Testis (tissue), 3 donors: Measurements from ENCODE around the gene CATSPERE. TPM values are rescaled to one million over a fixed set of nuclear protein-coding genes. Genes with fewer than 3 reads are reported as not detected.

Experiments used
- DNase-seq: peaks from one replicate; pipeline ENCODE4 v3.0.0-alpha.2; 2019
- H3K27ac ChIP-seq, 2 donors: fragments of 200-600 bp; sonication (generic); one replicate each; pipeline ENCODE4 v1.5.1; 2019
- H3K27me3 ChIP-seq: fragments of 200-600 bp; sonication (generic); one replicate; pipeline ENCODE4 v1.5.1; 2019
- H3K36me3 ChIP-seq: fragments of 200-600 bp; sonication (generic); one replicate; pipeline ENCODE4 v1.5.1; 2017; ENCODE audit warnings: low read depth; ENCODE audit errors: missing control alignments
- H3K4me1 ChIP-seq: fragments of 200-600 bp; sonication (generic); one replicate; pipeline ENCODE4 v1.5.1; 2019
- H3K4me3 ChIP-seq, 2 donors: fragments of 200-600 bp; sonication (generic); one replicate each; pipeline ENCODE4 v1.5.1; 2017 to 2019
- H3K9me3 ChIP-seq: fragments of 200-600 bp; sonication (generic); one replicate; pipeline ENCODE4 v1.5.1; 2017
- POLR2A ChIP-seq: fragments of 450-650 bp; IDR thresholded peaks from one replicate; pipeline ENCODE4 v1.6.1; 2017; ENCODE audit warnings: antibody characterized with exemption, mild to moderate bottlenecking, moderate library complexity
- WGBS, 2 donors: methylation state at CpG; one replicate each; pipeline ENCODE4 v1.1.5; 2018; 5-methylcytosine and 5-hydroxymethylcytosine counted together
- intact Hi-C: fragments of 100-400 bp; cut with DNase I; formaldehyde crosslinking; loops from one replicate; pipeline ENCODE4 v1.15.1; 2023; ENCODE audit warnings: low total_unique reads
- polyA plus RNA-seq: library from polyadenylated mRNA; stranded (reverse); fragments of 350-450 nt; fragmentation: Illumina TruSeq; extraction: RNeasy Lipid Tissue Mini Kit (QIAGEN cat#74804); gene quantifications from one replicate; pipeline ENCODE4 v1.2.3, GENCODE V29; 2014; ENCODE audit warnings: low read depth, low replicate concordance; ENCODE audit not compliant: insufficient read depth
- total RNA-seq, 2 donors: library from RNA; depleted of rRNA; stranded (reverse); fragments of >200 nt; gene quantifications; one replicate each; pipeline ENCODE4 v1.2.3, GENCODE V29; 2016
- TF ChIP-seq, protein P1 (sequence below), 3 experiments: fragments of 450-650 bp in 2 of 3; fragments of 200-600 bp in 1 of 3; sonication (generic) in 1 of 3; IDR thresholded peaks; one replicate each; pipeline ENCODE4 v1.5.1; 2016 to 2019; ENCODE audit warnings: antibody characterized with exemption in 3 of 3, mild to moderate bottlenecking in 2 of 3, moderate library complexity in 1 of 3

The CATSPERE gene
- total and polyA plus RNA-seq, 3 donors from 2014 or later: 10.4 to 46.0 (median 15.7) TPM

GRCh38 chr1:244598611-244599010 lies 137.5 kb downstream of the CATSPERE start:
- intact Hi-C loops: no loop called here
- 94 to 95% methylated on average over 5 of the region's 5 CpGs for WGBS, 2 donors

DNA sequence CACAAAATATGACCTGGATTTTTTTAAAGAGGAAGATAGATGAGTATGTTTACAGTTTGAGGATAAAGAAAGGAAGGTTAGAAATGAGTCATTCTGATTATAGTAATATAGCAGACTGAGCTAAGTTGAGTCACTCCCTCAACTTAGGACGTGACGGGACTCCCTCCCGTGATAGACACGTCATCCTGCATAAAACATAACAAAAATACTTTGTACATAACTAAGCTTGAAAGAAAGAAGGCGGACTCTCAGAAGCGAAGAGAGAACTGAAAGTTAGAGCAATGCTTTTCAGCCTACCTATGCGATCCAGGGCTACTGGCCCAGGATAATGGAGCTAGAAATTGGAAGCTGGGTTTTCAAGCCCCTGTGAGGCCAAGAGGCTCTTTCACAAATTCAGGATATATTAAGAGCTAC lies 138.9 kb downstream of the CATSPERE start:
- H3K4me3 ChIP-seq: no peak overlapping the region
- intact Hi-C loops: no loop called here
- no peaks in the 10 kb centered on the region for H3K27me3 ChIP-seq
- 78% methylated on average over 7 of the region's 7 CpGs for WGBS, 2 donors
- H3K27ac ChIP-seq: no peak overlapping the region
- no peaks in the 10 kb centered on the region for H3K9me3 ChIP-seq
- no peaks in the 10 kb centered on the region for H3K4me1 ChIP-seq
- no peak for DNase-seq
- TF ChIP-seq POLR2A: no peak
- TF ChIP-seq, protein P1, sequence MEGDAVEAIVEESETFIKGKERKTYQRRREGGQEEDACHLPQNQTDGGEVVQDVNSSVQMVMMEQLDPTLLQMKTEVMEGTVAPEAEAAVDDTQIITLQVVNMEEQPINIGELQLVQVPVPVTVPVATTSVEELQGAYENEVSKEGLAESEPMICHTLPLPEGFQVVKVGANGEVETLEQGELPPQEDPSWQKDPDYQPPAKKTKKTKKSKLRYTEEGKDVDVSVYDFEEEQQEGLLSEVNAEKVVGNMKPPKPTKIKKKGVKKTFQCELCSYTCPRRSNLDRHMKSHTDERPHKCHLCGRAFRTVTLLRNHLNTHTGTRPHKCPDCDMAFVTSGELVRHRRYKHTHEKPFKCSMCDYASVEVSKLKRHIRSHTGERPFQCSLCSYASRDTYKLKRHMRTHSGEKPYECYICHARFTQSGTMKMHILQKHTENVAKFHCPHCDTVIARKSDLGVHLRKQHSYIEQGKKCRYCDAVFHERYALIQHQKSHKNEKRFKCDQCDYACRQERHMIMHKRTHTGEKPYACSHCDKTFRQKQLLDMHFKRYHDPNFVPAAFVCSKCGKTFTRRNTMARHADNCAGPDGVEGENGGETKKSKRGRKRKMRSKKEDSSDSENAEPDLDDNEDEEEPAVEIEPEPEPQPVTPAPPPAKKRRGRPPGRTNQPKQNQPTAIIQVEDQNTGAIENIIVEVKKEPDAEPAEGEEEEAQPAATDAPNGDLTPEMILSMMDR (IDR thresholded peaks at IDR 0.05): no peak
- no peaks in the 10 kb centered on the region for H3K36me3 ChIP-seq

More at GRCh38 chr1:244598611-244599010, 137.5 kb downstream of the CATSPERE start:
- H3K4me1 ChIP-seq: no peaks in the 10 kb centered on the region
- no peak overlapping the region for H3K27ac ChIP-seq
- DNase-seq: no peak
- no peak overlapping the region for H3K4me3 ChIP-seq
- no peaks in the 10 kb centered on the region for H3K9me3 ChIP-seq
- H3K36me3 ChIP-seq: no peaks in the 10 kb centered on the region
- TF ChIP-seq, protein P1 (IDR thresholded peaks at IDR 0.05): no peak
- no peak for TF ChIP-seq POLR2A
- no peaks in the 10 kb centered on the region for H3K27me3 ChIP-seq

- no peaks in the 10 kb centered on the region for H3K36me3 ChIP-seq
- H3K4me3 ChIP-seq: no peak overlapping the region
- 86% methylated on average over 8 of the region's 8 CpGs for WGBS, 2 donors
- intact Hi-C loops: no loop called here
- no peak overlapping the region for H3K27ac ChIP-seq
- no peaks in the 10 kb centered on the region for H3K27me3 ChIP-seq
- H3K9me3 ChIP-seq: no peaks in the 10 kb centered on the region
- TF ChIP-seq, protein P1 (IDR thresholded peaks at IDR 0.05): no peak
- TF ChIP-seq POLR2A: no peak
- no peaks in the 10 kb centered on the region for H3K4me1 ChIP-seq
- DNase-seq: no peak
These were observed 140.3 kb downstream of the CATSPERE start for GRCh38 chr1:244601336-244601735.

DNA sequence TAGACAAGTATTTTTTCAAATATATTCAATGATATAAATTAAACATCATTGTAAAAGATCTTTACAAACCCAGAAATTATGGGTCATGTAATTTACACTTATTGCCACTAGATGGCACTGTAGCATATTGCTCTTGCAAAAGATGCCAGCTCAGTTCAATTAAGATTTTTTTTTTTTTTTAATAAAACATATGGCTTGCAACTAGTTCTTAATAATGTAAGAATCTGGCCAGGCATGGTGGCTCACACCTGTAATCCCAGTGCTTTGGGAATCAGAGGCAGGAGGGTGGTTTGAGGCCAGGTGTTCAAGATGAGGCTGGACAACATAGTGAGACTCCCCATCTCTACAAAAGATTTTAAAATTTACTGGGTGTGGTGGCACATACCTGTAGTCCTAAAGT lies 142.4 kb downstream of the CATSPERE start:
- no peak for TF ChIP-seq POLR2A
- TF ChIP-seq, protein P1 (IDR thresholded peaks at IDR 0.05): peak; percentile 56 to 97 (median 79)
- Histone ChIP-seq H3K4me1 (no peaks in the 10 kb centered on the region), H3K27me3 (no peaks in the 10 kb centered on the region), H3K36me3 (no peaks in the 10 kb centered on the region), H3K27ac (no peak overlapping the region), H3K4me3 (no peak overlapping the region), H3K9me3 (no peaks in the 10 kb centered on the region)
- no peak for DNase-seq
- intact Hi-C loops: loop anchor here (2.0 kb wide), 1 partner anchor 193 kb away; no protein-coding TSS in a partner anchor

GRCh38 chr1:244605835-244606370 lies 144.8 kb downstream of the CATSPERE start:
- WGBS, 2 donors: 91 to 92% methylated on average over 6 of the region's 6 CpGs
- intact Hi-C loops: no loop called here
- Histone ChIP-seq H3K4me3 (no peak overlapping the region), H3K9me3 (no peaks in the 10 kb centered on the region), H3K27ac (no peak overlapping the region), H3K4me1 (no peaks in the 10 kb centered on the region), H3K27me3 (no peaks in the 10 kb centered on the region), H3K36me3 (no peaks in the 10 kb centered on the region)
- DNase-seq: no peak
- TF ChIP-seq, protein P1 (IDR thresholded peaks at IDR 0.05): no peak
- TF ChIP-seq POLR2A: no peak
